ENCODE measurements around the gene RNF213. TPM values are rescaled to one million over a fixed set of nuclear protein-coding genes. Genes with fewer than 3 reads are reported as not detected.
A peak's percentile ranks its signal among the peaks of the same experiment; 100 is the strongest.

RNF213 gene
- total RNA-seq, 1 donor from 2014 or later, result 120 TPM

DNA sequence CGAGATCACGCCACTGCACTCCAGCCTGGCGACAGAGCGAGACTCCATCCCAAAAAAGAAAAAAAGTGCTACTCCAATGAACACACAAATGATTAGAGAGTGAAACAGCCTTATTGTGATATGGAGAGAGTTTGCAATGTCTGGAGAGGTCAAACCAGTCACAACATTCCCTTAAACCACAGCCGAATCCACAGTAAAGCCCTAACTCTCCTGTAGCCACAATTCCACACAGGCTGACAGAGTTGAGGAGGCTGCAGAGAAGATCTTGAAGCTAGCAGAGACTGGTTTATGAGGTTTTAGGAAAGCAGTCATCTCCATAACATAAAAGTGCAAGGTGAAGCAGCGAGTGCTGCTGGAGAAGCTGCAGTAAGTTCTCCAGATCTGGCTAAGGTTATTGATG lies 6.7 kb downstream of the RNF213 start:
- Mint-ChIP-seq H3K36me3 (ENCODE audit: low read depth, unreplicated experiment) (peaks cover 23% of the 10 kb centered on the region), H3K4me1 (ENCODE audit: low read depth, unreplicated experiment) (peaks cover 22% of the 10 kb centered on the region), H3K9me3 (ENCODE audit: unreplicated experiment) (peaks cover 3% of the 10 kb centered on the region), H3K27me3 (ENCODE audit: low read depth, unreplicated experiment) (no peaks in the 10 kb centered on the region), H3K27ac (ENCODE audit: unreplicated experiment) (no peak overlapping the region), H3K4me3 (ENCODE audit: unreplicated experiment) (peak overlapping the region; percentile 34)
- no peak overlapping the region for H3K9ac ChIP-seq (ENCODE audit: low read length)
- DNase-seq (ENCODE audit: low read depth) (peak; percentile 54), FAIRE-seq (no peak)
- no peaks in the 10 kb centered on the region for H3K9me3 ChIP-seq (ENCODE audit: insufficient read depth, low read depth, low read length)
- H3K79me2 ChIP-seq (ENCODE audit: insufficient read depth, low read length), result peaks cover 6% of the 10 kb centered on the region
- H3K4me3 ChIP-seq (ENCODE audit: insufficient read depth, low read depth, low read length), result no peak overlapping the region
- no peak overlapping the region for H3K27ac ChIP-seq (ENCODE audit: low read depth, low read length)
- H4K20me1 ChIP-seq (ENCODE audit: insufficient read depth, low read length), result peaks cover 29% of the 10 kb centered on the region
- peaks cover 2% of the 10 kb centered on the region for H3K4me1 ChIP-seq (ENCODE audit: insufficient read depth, low read length)
- H3K27me3 ChIP-seq (ENCODE audit: insufficient read depth, low read length), result no peaks in the 10 kb centered on the region
- H3K4me2 ChIP-seq (ENCODE audit: low read length), result no peak overlapping the region
- H3K36me3 ChIP-seq (ENCODE audit: insufficient read depth, low read length), result no peaks in the 10 kb centered on the region
- TF ChIP-seq, protein P1, sequence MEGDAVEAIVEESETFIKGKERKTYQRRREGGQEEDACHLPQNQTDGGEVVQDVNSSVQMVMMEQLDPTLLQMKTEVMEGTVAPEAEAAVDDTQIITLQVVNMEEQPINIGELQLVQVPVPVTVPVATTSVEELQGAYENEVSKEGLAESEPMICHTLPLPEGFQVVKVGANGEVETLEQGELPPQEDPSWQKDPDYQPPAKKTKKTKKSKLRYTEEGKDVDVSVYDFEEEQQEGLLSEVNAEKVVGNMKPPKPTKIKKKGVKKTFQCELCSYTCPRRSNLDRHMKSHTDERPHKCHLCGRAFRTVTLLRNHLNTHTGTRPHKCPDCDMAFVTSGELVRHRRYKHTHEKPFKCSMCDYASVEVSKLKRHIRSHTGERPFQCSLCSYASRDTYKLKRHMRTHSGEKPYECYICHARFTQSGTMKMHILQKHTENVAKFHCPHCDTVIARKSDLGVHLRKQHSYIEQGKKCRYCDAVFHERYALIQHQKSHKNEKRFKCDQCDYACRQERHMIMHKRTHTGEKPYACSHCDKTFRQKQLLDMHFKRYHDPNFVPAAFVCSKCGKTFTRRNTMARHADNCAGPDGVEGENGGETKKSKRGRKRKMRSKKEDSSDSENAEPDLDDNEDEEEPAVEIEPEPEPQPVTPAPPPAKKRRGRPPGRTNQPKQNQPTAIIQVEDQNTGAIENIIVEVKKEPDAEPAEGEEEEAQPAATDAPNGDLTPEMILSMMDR (IDR thresholded peaks at IDR 0.05; ENCODE audit: insufficient read depth, low read depth, low read length), result no peak
- no peak for TF ChIP-seq EZH2 (IDR thresholded peaks at IDR 0.05; ENCODE audit: insufficient read depth, low read length)
- H2AFZ ChIP-seq (ENCODE audit: low read depth, low read length), result no peak overlapping the region

DNA sequence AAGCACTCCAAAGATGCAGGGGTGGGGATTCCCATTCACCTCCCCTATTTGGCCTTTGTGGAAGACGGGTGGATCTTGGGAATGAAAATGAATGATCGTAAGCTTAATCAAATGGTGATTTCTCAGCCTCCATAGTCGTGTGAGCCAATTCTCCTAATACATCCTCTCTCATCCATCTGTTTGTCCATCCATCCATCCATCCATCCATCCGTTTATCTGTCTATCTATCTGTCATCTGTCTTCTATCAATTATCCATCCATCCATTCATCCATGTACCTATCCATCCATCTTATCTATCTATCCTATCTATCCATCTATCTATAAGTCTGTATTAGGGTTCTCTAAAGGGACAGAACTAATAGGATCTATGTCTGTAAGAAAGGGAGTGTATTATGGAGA lies 7.8 kb downstream of the RNF213 start:
- H4K20me1 ChIP-seq (ENCODE audit: insufficient read depth, low read length), result peaks cover 27% of the 10 kb centered on the region
- no peak overlapping the region for H3K9ac ChIP-seq (ENCODE audit: low read length)
- no peaks in the 10 kb centered on the region for H3K79me2 ChIP-seq (ENCODE audit: insufficient read depth, low read length)
- Mint-ChIP-seq H3K4me3 (ENCODE audit: unreplicated experiment) (no peak overlapping the region), H3K27ac (ENCODE audit: unreplicated experiment) (no peak overlapping the region), H3K4me1 (ENCODE audit: low read depth, unreplicated experiment) (peaks cover 19% of the 10 kb centered on the region), H3K9me3 (ENCODE audit: unreplicated experiment) (peaks cover 3% of the 10 kb centered on the region), H3K27me3 (ENCODE audit: low read depth, unreplicated experiment) (no peaks in the 10 kb centered on the region), H3K36me3 (ENCODE audit: low read depth, unreplicated experiment) (peaks cover 25% of the 10 kb centered on the region)
- H3K27ac ChIP-seq (ENCODE audit: low read depth, low read length), result no peak overlapping the region
- no peaks in the 10 kb centered on the region for H3K36me3 ChIP-seq (ENCODE audit: insufficient read depth, low read length)
- FAIRE-seq, result no peak
- no peak overlapping the region for H3K4me3 ChIP-seq (ENCODE audit: insufficient read depth, low read depth, low read length)
- no peak overlapping the region for H3K4me2 ChIP-seq (ENCODE audit: low read length)
- H2AFZ ChIP-seq (ENCODE audit: low read depth, low read length), result no peak overlapping the region
- H3K4me1 ChIP-seq (ENCODE audit: insufficient read depth, low read length), result peaks cover 2% of the 10 kb centered on the region
- no peaks in the 10 kb centered on the region for H3K9me3 ChIP-seq (ENCODE audit: insufficient read depth, low read depth, low read length)
- TF ChIP-seq, protein P1 (IDR thresholded peaks at IDR 0.05; ENCODE audit: insufficient read depth, low read depth, low read length), result no peak
- TF ChIP-seq EZH2 (IDR thresholded peaks at IDR 0.05; ENCODE audit: insufficient read depth, low read length), result no peak
- no peaks in the 10 kb centered on the region for H3K27me3 ChIP-seq (ENCODE audit: insufficient read depth, low read length)
- no peak for DNase-seq (ENCODE audit: low read depth)

DNA sequence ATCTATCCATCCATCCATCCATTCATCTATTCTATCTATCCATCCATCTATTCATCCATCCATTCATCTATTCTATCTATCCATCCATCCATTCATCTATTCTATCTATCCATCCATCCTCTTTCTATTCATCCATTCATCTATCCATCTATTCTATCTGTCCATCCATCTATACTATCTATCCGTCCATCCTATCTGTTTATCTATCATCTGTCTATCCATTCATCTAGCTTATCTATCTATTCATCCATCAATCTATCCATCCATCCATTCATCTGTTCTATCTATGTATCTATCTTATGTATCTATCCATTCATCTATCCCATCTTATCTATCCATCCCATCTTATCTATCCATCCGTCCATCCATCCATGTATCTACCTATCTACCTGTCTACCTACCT lies 8.8 kb downstream of the RNF213 start:
- no peak overlapping the region for H3K4me2 ChIP-seq (ENCODE audit: low read length)
- TF ChIP-seq EZH2 (IDR thresholded peaks at IDR 0.05; ENCODE audit: insufficient read depth, low read length), result no peak
- TF ChIP-seq, protein P1 (IDR thresholded peaks at IDR 0.05; ENCODE audit: insufficient read depth, low read depth, low read length), result no peak

More for the DNA sequence above, 8.8 kb downstream of the RNF213 start:
- no peak overlapping the region for H3K4me3 ChIP-seq (ENCODE audit: insufficient read depth, low read depth, low read length)
- no peaks in the 10 kb centered on the region for H3K36me3 ChIP-seq (ENCODE audit: insufficient read depth, low read length)
- no peaks in the 10 kb centered on the region for H3K79me2 ChIP-seq (ENCODE audit: insufficient read depth, low read length)
- H4K20me1 ChIP-seq (ENCODE audit: insufficient read depth, low read length), result peaks cover 27% of the 10 kb centered on the region
- no peak overlapping the region for H3K4me3 Mint-ChIP-seq (ENCODE audit: unreplicated experiment)
- no peak overlapping the region for H3K27ac ChIP-seq (ENCODE audit: low read depth, low read length)
- H3K4me1 Mint-ChIP-seq (ENCODE audit: low read depth, unreplicated experiment), result peaks cover 13% of the 10 kb centered on the region
- H3K9ac ChIP-seq (ENCODE audit: low read length), result no peak overlapping the region
- no peak overlapping the region for H3K27ac Mint-ChIP-seq (ENCODE audit: unreplicated experiment)
- FAIRE-seq, result no peak
- no peak overlapping the region for H2AFZ ChIP-seq (ENCODE audit: low read depth, low read length)
- H3K27me3 Mint-ChIP-seq (ENCODE audit: low read depth, unreplicated experiment), result no peaks in the 10 kb centered on the region
- peaks cover 3% of the 10 kb centered on the region for H3K9me3 Mint-ChIP-seq (ENCODE audit: unreplicated experiment)
- peaks cover 30% of the 10 kb centered on the region for H3K36me3 Mint-ChIP-seq (ENCODE audit: low read depth, unreplicated experiment)
- peaks cover 2% of the 10 kb centered on the region for H3K4me1 ChIP-seq (ENCODE audit: insufficient read depth, low read length)
- H3K27me3 ChIP-seq (ENCODE audit: insufficient read depth, low read length), result no peaks in the 10 kb centered on the region
- DNase-seq (ENCODE audit: low read depth), result no peak
- no peaks in the 10 kb centered on the region for H3K9me3 ChIP-seq (ENCODE audit: insufficient read depth, low read depth, low read length)
